NCI-H146 (cell line): Measurements from ENCODE around the gene KDR.

ENCODE experiments used
- DNase-seq: peaks from one replicate; lab custom pipeline; 2025; lab: John Stamatoyannopoulos, UW

Gene KDR

GRCh38 chr4:55079451-55080173 is 45.8 kb downstream of the KDR start:
- DNase-seq: no peak

- no peak for DNase-seq
Observed at GRCh38 chr4:55078987-55079386, 46.4 kb downstream of the KDR start.

GRCh38 chr4:55077577-55077976 is 47.8 kb downstream of the KDR start:
- no peak for DNase-seq

GRCh38 chr4:55075823-55076716 is 49.3 kb downstream of the KDR start:
- DNase-seq: no peak

- DNase-seq: no peak
Observed at GRCh38 chr4:55075376-55075775, 50.0 kb downstream of the KDR start.

GRCh38 chr4:55074386-55074785 is 51.0 kb downstream of the KDR start:
- no peak for DNase-seq

- no peak for DNase-seq
Observed at GRCh38 chr4:55071951-55072350, 53.4 kb downstream of the KDR start.

- no peak for DNase-seq
Observed at GRCh38 chr4:55069248-55069647, 56.1 kb downstream of the KDR start.

GRCh38 chr4:55068522-55068921 is 56.9 kb downstream of the KDR start:
- no peak for DNase-seq

GRCh38 chr4:55066018-55066417 is 59.4 kb downstream of the KDR start:
- DNase-seq: no peak

GRCh38 chr4:55055529-55055928 is 69.9 kb downstream of the KDR start:
- DNase-seq: no peak

- DNase-seq: no peak
Observed at GRCh38 chr4:55051532-55051931, 73.9 kb downstream of the KDR start.

- DNase-seq: no peak
Observed at GRCh38 chr4:55050418-55050950, 74.9 kb downstream of the KDR start.

- DNase-seq: no peak
Observed at GRCh38 chr4:55038176-55038890, 87.1 kb downstream of the KDR start.

- DNase-seq: no peak
Observed at GRCh38 chr4:55037728-55038127, 87.7 kb downstream of the KDR start.

GRCh38 chr4:55036405-55036804 is 89.0 kb downstream of the KDR start:
- no peak for DNase-seq

GRCh38 chr4:55035892-55036291 is 89.5 kb downstream of the KDR start:
- no peak for DNase-seq

GRCh38 chr4:55033296-55033695 is 92.1 kb downstream of the KDR start:
- DNase-seq: no peak

- DNase-seq: no peak
Observed at GRCh38 chr4:55032788-55033187, 92.6 kb downstream of the KDR start.

GRCh38 chr4:55032179-55032578 is 93.2 kb downstream of the KDR start:
- no peak for DNase-seq

- no peak for DNase-seq
Observed at GRCh38 chr4:55031158-55031557, 94.2 kb downstream of the KDR start.

GRCh38 chr4:55030589-55030988 is 94.8 kb downstream of the KDR start:
- DNase-seq: no peak
